Spleen (tissue), 3 donors: ENCODE results near the gene SNU13.

Experiments
- POLR2A ChIP-seq, 3 donors: fragments of 450-650 bp; IDR thresholded peaks; one replicate each; pipeline ENCODE4 v1.5.1; 2017; ENCODE audit warnings: antibody characterized with exemption in 3 of 3, mild to moderate bottlenecking in 1 of 3
- POLR2AphosphoS5 ChIP-seq, 3 donors: sonication (generic); formaldehyde crosslinking; IDR thresholded peaks; one replicate each; pipeline ENCODE4 v1.5.1; 2017; ENCODE audit warnings: antibody characterized with exemption in 3 of 3

DNA sequence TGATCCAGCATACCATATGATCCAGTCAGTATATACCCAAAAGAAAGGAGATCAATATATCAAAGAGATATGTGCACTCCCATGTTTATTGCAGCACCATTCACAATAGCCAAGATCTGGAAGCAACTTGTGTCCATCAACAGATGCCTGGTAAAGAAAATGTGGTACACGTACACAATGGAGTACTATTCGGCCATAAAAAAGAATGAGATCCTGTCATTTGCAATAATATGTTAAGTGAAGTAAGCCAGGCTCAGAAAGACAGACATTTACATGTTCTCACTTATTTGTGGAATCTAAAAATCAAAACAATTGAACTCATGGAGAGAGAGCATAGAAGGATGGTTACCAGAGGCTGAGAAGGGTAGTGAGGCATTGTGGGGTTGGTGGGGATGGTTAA is 27.0 kb downstream of the SNU13 start:
- no peak for TF ChIP-seq POLR2AphosphoS5 (IDR thresholded peaks at IDR 0.05)
- no peak for TF ChIP-seq POLR2A (IDR thresholded peaks at IDR 0.05)
